Ishikawa (cell line): ENCODE data around the gene APOBEC3G.

ENCODE experiments used
- CEBPB ChIP-seq: IDR thresholded peaks from 2 replicates; pipeline ENCODE4 v1.6.1; 2012
- CREB1 ChIP-seq: IDR thresholded peaks from 2 replicates; pipeline ENCODE4 v1.6.1; 2012; ENCODE audit warnings: low read depth
- EGR1 ChIP-seq: IDR thresholded peaks from 2 replicates; pipeline ENCODE4 v1.6.1; 2012
- EP300 ChIP-seq: IDR thresholded peaks from 2 replicates; pipeline ENCODE4 v1.6.1; 2012; ENCODE audit warnings: borderline replicate concordance
- FOXM1 ChIP-seq: IDR thresholded peaks from 2 replicates; pipeline ENCODE4 v1.6.1; 2012; ENCODE audit warnings: low read depth, borderline replicate concordance
- NFIC ChIP-seq: IDR thresholded peaks from 2 replicates; pipeline ENCODE4 v1.6.1; 2012
- RAD21 ChIP-seq: IDR thresholded peaks from 2 replicates; pipeline ENCODE4 v1.6.1; 2012; ENCODE audit warnings: low read depth
- TAF1 ChIP-seq: IDR thresholded peaks from 2 replicates; pipeline ENCODE4 v1.6.1; 2012; ENCODE audit warnings: low read depth, mild to moderate bottlenecking
- TCF12 ChIP-seq: IDR thresholded peaks from 2 replicates; pipeline ENCODE4 v1.6.1; 2012; ENCODE audit warnings: low read depth
- TEAD4 ChIP-seq: IDR thresholded peaks from 2 replicates; pipeline ENCODE4 v1.6.1; 2012
- YY1 ChIP-seq: IDR thresholded peaks from 2 replicates; pipeline ENCODE4 v1.6.1; 2012; ENCODE audit warnings: low read depth
- ZBTB7A ChIP-seq: IDR thresholded peaks from 2 replicates; pipeline ENCODE4 v1.6.1; 2012; ENCODE audit warnings: low read depth
- TF ChIP-seq, protein P1 (sequence below): IDR thresholded peaks from 2 replicates; pipeline ENCODE4 v1.6.1; 2012; ENCODE audit warnings: low read depth, mild to moderate bottlenecking
- TF ChIP-seq, protein P2 (sequence below): IDR thresholded peaks from 2 replicates; pipeline ENCODE4 v1.6.1; 2012
- TF ChIP-seq, protein P3 (sequence below): IDR thresholded peaks from 2 replicates; pipeline ENCODE4 v1.6.1; 2012

The APOBEC3G gene

DNA sequence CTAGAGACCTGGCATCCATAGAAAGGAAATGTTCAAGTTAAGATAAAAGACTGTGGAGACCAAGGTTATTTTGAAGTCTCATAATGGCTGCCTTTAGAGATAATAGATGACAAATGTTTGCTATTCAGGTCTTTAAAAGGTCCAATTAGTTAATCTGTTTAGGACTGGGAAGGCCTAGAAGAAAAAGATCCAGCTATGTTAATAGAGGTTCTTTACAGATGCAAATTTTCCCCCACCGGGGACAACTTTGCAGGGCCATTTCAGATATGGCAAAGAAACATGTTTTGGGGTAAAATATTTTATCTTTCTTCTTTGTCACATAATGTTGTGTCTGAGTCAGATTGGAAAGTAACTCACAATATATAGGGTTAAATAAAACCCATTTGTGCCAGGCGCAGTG is 3.1 kb upstream of the APOBEC3G start:
- TF ChIP-seq ZBTB7A (no peak), RAD21 (no peak), EGR1 (no peak), YY1 (no peak), TCF12 (no peak), TAF1 (no peak), TEAD4 (no peak), EP300 (no peak)
- TF ChIP-seq, protein P1, sequence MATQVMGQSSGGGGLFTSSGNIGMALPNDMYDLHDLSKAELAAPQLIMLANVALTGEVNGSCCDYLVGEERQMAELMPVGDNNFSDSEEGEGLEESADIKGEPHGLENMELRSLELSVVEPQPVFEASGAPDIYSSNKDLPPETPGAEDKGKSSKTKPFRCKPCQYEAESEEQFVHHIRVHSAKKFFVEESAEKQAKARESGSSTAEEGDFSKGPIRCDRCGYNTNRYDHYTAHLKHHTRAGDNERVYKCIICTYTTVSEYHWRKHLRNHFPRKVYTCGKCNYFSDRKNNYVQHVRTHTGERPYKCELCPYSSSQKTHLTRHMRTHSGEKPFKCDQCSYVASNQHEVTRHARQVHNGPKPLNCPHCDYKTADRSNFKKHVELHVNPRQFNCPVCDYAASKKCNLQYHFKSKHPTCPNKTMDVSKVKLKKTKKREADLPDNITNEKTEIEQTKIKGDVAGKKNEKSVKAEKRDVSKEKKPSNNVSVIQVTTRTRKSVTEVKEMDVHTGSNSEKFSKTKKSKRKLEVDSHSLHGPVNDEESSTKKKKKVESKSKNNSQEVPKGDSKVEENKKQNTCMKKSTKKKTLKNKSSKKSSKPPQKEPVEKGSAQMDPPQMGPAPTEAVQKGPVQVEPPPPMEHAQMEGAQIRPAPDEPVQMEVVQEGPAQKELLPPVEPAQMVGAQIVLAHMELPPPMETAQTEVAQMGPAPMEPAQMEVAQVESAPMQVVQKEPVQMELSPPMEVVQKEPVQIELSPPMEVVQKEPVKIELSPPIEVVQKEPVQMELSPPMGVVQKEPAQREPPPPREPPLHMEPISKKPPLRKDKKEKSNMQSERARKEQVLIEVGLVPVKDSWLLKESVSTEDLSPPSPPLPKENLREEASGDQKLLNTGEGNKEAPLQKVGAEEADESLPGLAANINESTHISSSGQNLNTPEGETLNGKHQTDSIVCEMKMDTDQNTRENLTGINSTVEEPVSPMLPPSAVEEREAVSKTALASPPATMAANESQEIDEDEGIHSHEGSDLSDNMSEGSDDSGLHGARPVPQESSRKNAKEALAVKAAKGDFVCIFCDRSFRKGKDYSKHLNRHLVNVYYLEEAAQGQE, result no peak

DNA sequence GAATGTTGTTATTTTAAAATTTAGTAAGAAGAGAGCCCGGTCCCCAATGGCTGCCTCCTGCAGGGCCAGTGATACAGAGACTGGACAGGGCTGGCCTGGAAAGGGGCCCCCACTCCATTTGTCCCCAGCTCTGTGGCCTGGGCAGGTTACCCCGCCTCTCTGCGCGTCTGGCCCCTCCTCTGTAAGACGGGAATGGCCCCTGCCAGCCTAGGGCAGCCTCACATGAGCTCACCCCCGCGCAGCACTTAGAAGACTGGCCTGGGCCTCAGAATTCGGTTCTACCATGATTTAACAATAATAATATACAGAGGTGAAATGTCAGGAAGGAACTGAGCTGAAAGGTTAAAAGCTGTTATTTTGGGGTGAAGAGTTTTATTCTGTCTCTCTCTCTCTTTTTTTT is 1.3 kb downstream of the APOBEC3G start:
- TF ChIP-seq CREB1 (no peak), EP300 (no peak), TCF12 (no peak), ZBTB7A (no peak), NFIC (no peak), RAD21 (no peak), EGR1 (no peak)
- TF ChIP-seq, protein P2, sequence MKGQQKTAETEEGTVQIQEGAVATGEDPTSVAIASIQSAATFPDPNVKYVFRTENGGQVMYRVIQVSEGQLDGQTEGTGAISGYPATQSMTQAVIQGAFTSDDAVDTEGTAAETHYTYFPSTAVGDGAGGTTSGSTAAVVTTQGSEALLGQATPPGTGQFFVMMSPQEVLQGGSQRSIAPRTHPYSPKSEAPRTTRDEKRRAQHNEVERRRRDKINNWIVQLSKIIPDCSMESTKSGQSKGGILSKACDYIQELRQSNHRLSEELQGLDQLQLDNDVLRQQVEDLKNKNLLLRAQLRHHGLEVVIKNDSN, result no peak

DNA sequence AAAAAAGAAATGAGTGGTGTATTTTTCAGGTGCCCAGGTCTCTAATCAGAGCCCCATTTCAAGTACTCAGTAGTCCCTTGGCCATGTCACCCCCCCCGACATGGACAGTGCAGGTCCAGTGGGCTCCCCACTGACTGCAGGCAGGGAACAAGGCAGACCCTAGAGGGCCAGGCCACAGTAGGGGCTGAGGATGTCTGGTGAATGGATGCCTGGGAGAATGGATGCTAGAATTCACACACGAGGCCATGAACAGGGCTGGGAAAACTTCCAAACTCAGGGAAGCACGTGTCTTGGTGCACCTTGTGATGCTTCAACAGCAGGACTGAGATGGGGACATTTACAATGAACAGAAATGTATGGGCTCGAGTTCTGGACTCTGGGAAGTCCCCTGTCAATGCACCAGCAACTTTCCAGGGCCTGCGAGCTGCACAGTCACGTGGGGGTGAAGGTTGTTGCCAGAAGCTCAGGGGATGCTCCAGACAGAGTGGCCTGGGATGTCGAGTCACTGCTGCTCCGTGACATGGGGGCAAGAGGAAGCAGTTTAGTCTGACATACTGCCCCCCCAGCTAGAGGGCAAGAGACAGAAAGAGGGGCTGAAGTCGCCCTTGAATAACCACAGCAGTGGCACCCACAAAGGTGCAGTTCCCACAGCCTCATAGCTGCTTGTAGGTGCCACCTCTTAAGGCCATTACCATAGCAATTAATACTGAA is 3.1 kb downstream of the APOBEC3G start:
- TF ChIP-seq EGR1, result no peak
- TF ChIP-seq ZBTB7A, result no peak
- TF ChIP-seq FOXM1, result no peak
- TF ChIP-seq TEAD4, result no peak
- TF ChIP-seq, protein P3, sequence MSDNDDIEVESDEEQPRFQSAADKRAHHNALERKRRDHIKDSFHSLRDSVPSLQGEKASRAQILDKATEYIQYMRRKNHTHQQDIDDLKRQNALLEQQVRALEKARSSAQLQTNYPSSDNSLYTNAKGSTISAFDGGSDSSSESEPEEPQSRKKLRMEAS, result no peak
- TF ChIP-seq TCF12, result no peak
- TF ChIP-seq RAD21, result no peak
- TF ChIP-seq EP300, result no peak
- TF ChIP-seq CREB1, result no peak
- TF ChIP-seq TAF1, result no peak
- TF ChIP-seq, protein P2, result no peak
- TF ChIP-seq, protein P1, result no peak
- TF ChIP-seq YY1, result no peak
- TF ChIP-seq NFIC, result no peak
- no peak for TF ChIP-seq CEBPB

DNA sequence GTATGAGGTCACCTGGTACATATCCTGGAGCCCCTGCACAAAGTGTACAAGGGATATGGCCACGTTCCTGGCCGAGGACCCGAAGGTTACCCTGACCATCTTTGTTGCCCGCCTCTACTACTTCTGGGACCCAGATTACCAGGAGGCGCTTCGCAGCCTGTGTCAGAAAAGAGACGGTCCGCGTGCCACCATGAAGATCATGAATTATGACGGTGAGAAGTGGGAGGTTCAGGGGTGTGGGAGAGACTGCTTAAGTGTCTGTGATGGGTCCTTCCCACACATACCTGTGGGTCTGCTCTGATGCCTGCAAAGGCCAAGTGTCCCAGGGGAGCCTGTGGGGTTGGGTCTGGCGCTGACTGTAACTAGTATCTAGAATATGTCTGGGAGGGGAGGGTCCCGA is 3.9 kb downstream of the APOBEC3G start:
- TF ChIP-seq ZBTB7A, result no peak
- TF ChIP-seq, protein P2, result no peak
- TF ChIP-seq YY1, result no peak
- TF ChIP-seq TCF12, result no peak
- TF ChIP-seq, protein P1, result no peak
- no peak for TF ChIP-seq EGR1
- no peak for TF ChIP-seq TAF1
- no peak for TF ChIP-seq CEBPB
- TF ChIP-seq, protein P3, result no peak
- TF ChIP-seq FOXM1, result no peak
- TF ChIP-seq CREB1, result no peak
- no peak for TF ChIP-seq TEAD4
- no peak for TF ChIP-seq RAD21
- TF ChIP-seq EP300, result no peak
- no peak for TF ChIP-seq NFIC
